ENCODE measurements around the gene LHX1.

Gene LHX1

DNA sequence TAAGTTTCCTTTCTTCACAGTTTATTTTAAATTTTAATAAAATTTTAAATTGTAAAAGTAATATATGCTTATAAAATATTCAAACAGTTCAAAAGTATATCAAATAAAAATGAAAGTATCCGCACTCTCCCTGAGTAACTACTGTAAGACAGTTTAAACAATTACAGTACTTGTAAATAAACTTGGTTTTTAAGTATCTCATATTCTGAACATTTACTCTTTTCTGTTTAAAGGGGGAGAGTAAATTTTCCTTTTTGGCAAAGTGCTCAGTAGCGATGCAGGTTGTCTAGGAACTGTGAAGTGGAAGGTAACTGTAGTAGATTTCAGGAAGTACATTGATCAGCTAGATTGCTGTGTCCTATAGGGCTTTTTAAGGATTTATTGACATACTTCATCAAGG is 40.3 kb downstream of the LHX1 start:
- Histone ChIP-seq H3K9me3 (ENCODE audit: insufficient read depth, low read length) (no peaks in the 10 kb centered on the region), H3K36me3 (ENCODE audit: insufficient read depth, insufficient read length, low read length) (no peaks in the 10 kb centered on the region), H3K27me3 (ENCODE audit: insufficient read depth, insufficient read length) (no peaks in the 10 kb centered on the region), H3K4me3 (ENCODE audit: insufficient read length, low read depth) (no peak overlapping the region), H3K9ac (ENCODE audit: insufficient read length, low read depth) (no peak overlapping the region), H3K4me1 (ENCODE audit: insufficient read depth, insufficient read length) (no peaks in the 10 kb centered on the region)
- DNase-seq (ENCODE audit: low read depth, low spot score), result no peak
- TF ChIP-seq ZNF274 (IDR thresholded peaks at IDR 0.05; ENCODE audit: low read depth, low read length), result no peak
- TF ChIP-seq SUZ12 (IDR thresholded peaks at IDR 0.05; ENCODE audit: extremely low read depth, insufficient read depth, insufficient read length), result no peak
- no peak for TF ChIP-seq YY1 (IDR thresholded peaks at IDR 0.05; ENCODE audit: insufficient read depth, insufficient read length)

DNA sequence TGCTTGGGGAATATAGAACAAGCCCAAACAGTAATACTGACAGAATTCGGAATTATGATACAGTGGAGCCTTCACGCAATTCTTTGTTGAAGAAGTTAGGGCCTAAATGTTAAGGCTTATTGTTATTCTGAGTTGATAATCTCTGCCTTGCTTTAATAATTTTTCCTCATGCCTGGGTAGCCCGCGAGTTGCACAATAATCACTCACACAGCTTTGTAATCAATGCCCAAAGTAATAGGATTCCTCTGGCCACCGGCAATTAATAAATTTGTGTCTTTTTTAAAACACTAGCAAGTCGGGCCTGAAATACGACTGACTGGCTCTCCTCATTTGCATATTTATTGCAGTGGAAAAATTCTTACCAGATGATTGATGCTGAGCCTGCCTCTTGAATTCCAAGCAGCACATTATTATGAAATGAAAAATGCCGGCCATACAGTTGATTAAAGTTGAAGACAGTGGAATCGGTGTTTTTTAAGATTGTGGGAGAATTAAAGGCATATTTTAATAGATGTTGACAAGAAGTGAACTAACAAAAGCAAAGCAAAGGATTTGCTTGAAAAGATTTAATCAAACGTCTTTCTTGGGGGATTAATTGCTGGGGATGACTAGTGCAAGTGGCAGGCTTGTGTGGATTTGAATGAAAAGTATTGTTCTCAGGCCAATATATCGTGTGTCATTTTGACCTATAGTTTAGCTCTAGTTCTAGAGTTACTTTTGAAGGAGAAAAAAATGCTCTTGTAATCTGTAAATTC is 41.7 kb downstream of the LHX1 start:
- Histone ChIP-seq H3K9ac (ENCODE audit: insufficient read length, low read depth) (no peak overlapping the region), H3K9me3 (ENCODE audit: insufficient read depth, low read length) (no peaks in the 10 kb centered on the region), H3K36me3 (ENCODE audit: insufficient read depth, insufficient read length, low read length) (no peaks in the 10 kb centered on the region), H3K27me3 (ENCODE audit: insufficient read depth, insufficient read length) (no peaks in the 10 kb centered on the region), H3K4me1 (ENCODE audit: insufficient read depth, insufficient read length) (no peaks in the 10 kb centered on the region), H3K4me3 (ENCODE audit: insufficient read length, low read depth) (no peak overlapping the region)
- TF ChIP-seq YY1 (IDR thresholded peaks at IDR 0.05; ENCODE audit: insufficient read depth, insufficient read length) (no peak), ZNF274 (IDR thresholded peaks at IDR 0.05; ENCODE audit: low read depth, low read length) (no peak), SUZ12 (IDR thresholded peaks at IDR 0.05; ENCODE audit: extremely low read depth, insufficient read depth, insufficient read length) (no peak)
- DNase-seq (ENCODE audit: low read depth, low spot score), result no peak

DNA sequence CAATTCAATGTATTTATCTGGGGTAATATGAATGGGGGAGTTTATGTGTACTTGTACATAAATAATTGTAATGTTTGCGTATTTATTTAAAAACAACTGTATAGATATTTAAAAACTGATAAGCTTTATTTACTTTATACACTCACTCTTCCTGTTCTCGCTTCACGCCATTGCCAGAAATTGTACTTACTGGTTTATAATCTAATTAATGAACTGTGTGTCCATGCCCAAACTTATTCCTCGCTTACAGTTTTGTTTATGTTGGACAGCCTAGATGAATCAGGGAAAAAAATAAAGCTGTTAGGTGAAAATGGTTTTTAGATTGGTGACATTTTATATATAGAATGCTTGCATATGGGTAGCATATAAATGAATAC is 42.3 kb downstream of the LHX1 start:
- Histone ChIP-seq H3K4me3 (ENCODE audit: insufficient read length, low read depth) (no peak overlapping the region), H3K27me3 (ENCODE audit: insufficient read depth, insufficient read length) (no peaks in the 10 kb centered on the region), H3K36me3 (ENCODE audit: insufficient read depth, insufficient read length, low read length) (no peaks in the 10 kb centered on the region), H3K9me3 (ENCODE audit: insufficient read depth, low read length) (no peaks in the 10 kb centered on the region), H3K9ac (ENCODE audit: insufficient read length, low read depth) (no peak overlapping the region), H3K4me1 (ENCODE audit: insufficient read depth, insufficient read length) (no peaks in the 10 kb centered on the region)
- TF ChIP-seq ZNF274 (IDR thresholded peaks at IDR 0.05; ENCODE audit: low read depth, low read length) (no peak), YY1 (IDR thresholded peaks at IDR 0.05; ENCODE audit: insufficient read depth, insufficient read length) (no peak), SUZ12 (IDR thresholded peaks at IDR 0.05; ENCODE audit: extremely low read depth, insufficient read depth, insufficient read length) (no peak)
- DNase-seq (ENCODE audit: low read depth, low spot score), result no peak

DNA sequence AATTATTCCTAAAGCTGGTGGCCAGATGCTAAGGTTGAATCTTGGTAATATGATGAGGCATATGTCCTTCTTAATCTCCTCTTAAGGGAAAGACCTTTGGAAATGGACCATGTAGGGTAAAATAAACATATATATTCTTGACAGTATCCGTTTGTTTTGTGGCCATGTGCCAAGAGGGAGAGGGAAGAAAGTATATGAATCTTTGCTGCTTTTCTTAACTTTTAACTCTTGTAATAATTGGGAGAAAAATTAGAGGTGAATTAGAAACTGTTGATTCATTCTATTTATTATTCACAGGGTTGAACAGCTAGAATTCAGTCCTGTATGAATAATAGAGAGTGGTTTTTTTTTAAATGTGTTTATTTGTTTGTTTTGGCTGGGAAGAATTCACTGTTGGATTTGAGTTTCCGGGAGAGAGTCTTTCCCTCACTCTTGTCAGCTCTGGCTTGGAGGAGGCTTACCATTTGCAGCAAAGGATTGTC is 43.0 kb downstream of the LHX1 start:
- Histone ChIP-seq H3K9ac (ENCODE audit: insufficient read length, low read depth) (no peak overlapping the region), H3K27me3 (ENCODE audit: insufficient read depth, insufficient read length) (no peaks in the 10 kb centered on the region), H3K36me3 (ENCODE audit: insufficient read depth, insufficient read length, low read length) (no peaks in the 10 kb centered on the region), H3K9me3 (ENCODE audit: insufficient read depth, low read length) (no peaks in the 10 kb centered on the region), H3K4me3 (ENCODE audit: insufficient read length, low read depth) (no peak overlapping the region), H3K4me1 (ENCODE audit: insufficient read depth, insufficient read length) (no peaks in the 10 kb centered on the region)
- DNase-seq (ENCODE audit: low read depth, low spot score), result no peak
- TF ChIP-seq YY1 (IDR thresholded peaks at IDR 0.05; ENCODE audit: insufficient read depth, insufficient read length) (no peak), ZNF274 (IDR thresholded peaks at IDR 0.05; ENCODE audit: low read depth, low read length) (no peak), SUZ12 (IDR thresholded peaks at IDR 0.05; ENCODE audit: extremely low read depth, insufficient read depth, insufficient read length) (no peak)

DNA sequence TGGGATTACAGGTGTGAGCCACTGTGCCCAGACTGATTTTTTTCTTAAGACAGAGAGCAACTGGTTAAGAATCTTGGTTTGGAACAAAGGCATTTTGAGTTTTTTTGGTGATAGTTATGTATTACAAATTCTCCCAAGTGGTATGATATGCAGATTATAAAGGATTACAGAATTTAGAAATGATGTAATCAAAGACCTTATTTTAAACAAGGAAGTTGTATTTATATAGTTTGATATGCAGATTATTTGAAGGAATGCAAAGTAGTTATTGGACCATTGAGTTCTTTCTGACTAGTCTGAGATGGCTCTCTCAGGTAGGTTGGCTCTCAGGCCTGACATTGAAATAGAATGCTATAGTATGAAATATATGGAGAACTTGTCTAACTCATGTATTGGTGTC is 46.3 kb downstream of the LHX1 start:
- no peaks in the 10 kb centered on the region for H3K9me3 ChIP-seq (ENCODE audit: insufficient read depth, low read length)

DNA sequence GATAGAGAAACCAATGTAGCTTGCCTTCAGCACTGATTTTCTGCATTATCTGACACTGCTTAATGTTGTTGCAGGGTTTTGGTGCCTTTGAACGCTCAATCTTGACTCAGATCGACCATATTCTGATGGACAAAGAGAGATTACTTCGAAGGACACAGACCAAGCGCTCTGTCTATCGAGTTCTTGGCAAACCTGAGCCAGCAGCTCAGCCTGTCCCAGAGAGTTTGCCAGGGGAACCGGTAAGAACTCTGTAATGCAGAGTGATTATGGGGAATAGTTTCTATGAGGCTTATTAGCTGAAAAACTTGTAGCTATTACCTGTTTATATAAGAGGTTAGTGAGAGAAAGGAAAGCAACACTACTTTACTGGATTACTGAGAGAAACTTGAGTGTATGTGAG is 51.9 kb downstream of the LHX1 start:
- no peak for DNase-seq (ENCODE audit: low read depth, low spot score)
- H3K4me3 ChIP-seq (ENCODE audit: insufficient read length, low read depth), result no peak overlapping the region
- no peak overlapping the region for H3K9ac ChIP-seq (ENCODE audit: insufficient read length, low read depth)
- peaks cover 34% of the 10 kb centered on the region for H3K36me3 ChIP-seq (ENCODE audit: insufficient read depth, insufficient read length, low read length)
- no peaks in the 10 kb centered on the region for H3K9me3 ChIP-seq (ENCODE audit: insufficient read depth, low read length)
- H3K4me1 ChIP-seq (ENCODE audit: insufficient read depth, insufficient read length), result no peaks in the 10 kb centered on the region
- no peaks in the 10 kb centered on the region for H3K27me3 ChIP-seq (ENCODE audit: insufficient read depth, insufficient read length)
- TF ChIP-seq SUZ12 (IDR thresholded peaks at IDR 0.05; ENCODE audit: extremely low read depth, insufficient read depth, insufficient read length), result no peak
- TF ChIP-seq ZNF274 (IDR thresholded peaks at IDR 0.05; ENCODE audit: low read depth, low read length), result no peak
- TF ChIP-seq YY1 (IDR thresholded peaks at IDR 0.05; ENCODE audit: insufficient read depth, insufficient read length), result no peak

More for the DNA sequence above, 46.3 kb downstream of the LHX1 start:
- Histone ChIP-seq H3K4me3 (ENCODE audit: insufficient read length, low read depth) (no peak overlapping the region), H3K36me3 (ENCODE audit: insufficient read depth, insufficient read length, low read length) (peaks cover 12% of the 10 kb centered on the region), H3K27me3 (ENCODE audit: insufficient read depth, insufficient read length) (no peaks in the 10 kb centered on the region), H3K9ac (ENCODE audit: insufficient read length, low read depth) (no peak overlapping the region), H3K4me1 (ENCODE audit: insufficient read depth, insufficient read length) (no peaks in the 10 kb centered on the region)
- TF ChIP-seq ZNF274 (IDR thresholded peaks at IDR 0.05; ENCODE audit: low read depth, low read length), result no peak
- no peak for TF ChIP-seq YY1 (IDR thresholded peaks at IDR 0.05; ENCODE audit: insufficient read depth, insufficient read length)
- no peak for TF ChIP-seq SUZ12 (IDR thresholded peaks at IDR 0.05; ENCODE audit: extremely low read depth, insufficient read depth, insufficient read length)
- DNase-seq (ENCODE audit: low read depth, low spot score), result no peak

DNA sequence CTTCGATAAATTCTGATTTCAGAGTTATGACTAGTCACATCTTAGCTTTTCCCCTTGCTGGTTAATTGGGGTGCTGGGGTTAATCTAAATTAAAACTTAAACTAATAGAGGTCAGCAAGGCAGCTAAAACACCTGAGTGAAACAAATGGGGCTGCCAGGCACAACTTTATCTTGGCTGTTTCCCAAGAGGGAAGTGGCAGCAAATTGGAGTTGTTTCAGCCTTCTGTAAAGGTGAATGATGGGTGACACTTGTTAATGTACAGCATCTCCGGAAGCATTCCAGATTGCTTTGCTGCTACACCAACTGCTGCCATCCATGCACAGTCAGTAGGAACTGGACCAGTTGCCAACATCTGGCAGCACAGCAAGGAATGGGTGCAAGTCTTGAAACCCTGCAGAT is 55.4 kb downstream of the LHX1 start:
- no peaks in the 10 kb centered on the region for H3K27me3 ChIP-seq (ENCODE audit: insufficient read depth, insufficient read length)
- no peaks in the 10 kb centered on the region for H3K4me1 ChIP-seq (ENCODE audit: insufficient read depth, insufficient read length)
- TF ChIP-seq YY1 (IDR thresholded peaks at IDR 0.05; ENCODE audit: insufficient read depth, insufficient read length) (no peak), SUZ12 (IDR thresholded peaks at IDR 0.05; ENCODE audit: extremely low read depth, insufficient read depth, insufficient read length) (no peak), ZNF274 (IDR thresholded peaks at IDR 0.05; ENCODE audit: low read depth, low read length) (no peak)
- no peak for DNase-seq (ENCODE audit: low read depth, low spot score)
- H3K9me3 ChIP-seq (ENCODE audit: insufficient read depth, low read length), result no peaks in the 10 kb centered on the region
- peaks cover 49% of the 10 kb centered on the region for H3K36me3 ChIP-seq (ENCODE audit: insufficient read depth, insufficient read length, low read length)
- H3K4me3 ChIP-seq (ENCODE audit: insufficient read length, low read depth), result no peak overlapping the region
- H3K9ac ChIP-seq (ENCODE audit: insufficient read length, low read depth), result no peak overlapping the region
